Sigmoid colon (tissue), 4 donors: ENCODE data around the gene OSBP.
"Not testable (repeated sequence)": the region's sequence is repeated elsewhere in the genome, so short reads cannot be mapped to it uniquely, and the experiment has no call there.

Experiments
- POLR2AphosphoS5 ChIP-seq, 4 donors: sonication (generic); formaldehyde crosslinking; IDR thresholded peaks; one replicate each; pipeline ENCODE4 v1.6.1; 2017; ENCODE audit warnings: antibody characterized with exemption in 4 of 4
- TF ChIP-seq, protein P1 (sequence below), 4 experiments: fragments of 450-650 bp in 3 of 4; fragments of 200-600 bp in 1 of 4; IDR thresholded peaks; one replicate each; pipeline ENCODE4 v1.5.1; 2016 to 2019; ENCODE audit warnings: antibody characterized with exemption in 4 of 4, mild to moderate bottlenecking in 3 of 4, moderate library complexity in 2 of 4

DNA sequence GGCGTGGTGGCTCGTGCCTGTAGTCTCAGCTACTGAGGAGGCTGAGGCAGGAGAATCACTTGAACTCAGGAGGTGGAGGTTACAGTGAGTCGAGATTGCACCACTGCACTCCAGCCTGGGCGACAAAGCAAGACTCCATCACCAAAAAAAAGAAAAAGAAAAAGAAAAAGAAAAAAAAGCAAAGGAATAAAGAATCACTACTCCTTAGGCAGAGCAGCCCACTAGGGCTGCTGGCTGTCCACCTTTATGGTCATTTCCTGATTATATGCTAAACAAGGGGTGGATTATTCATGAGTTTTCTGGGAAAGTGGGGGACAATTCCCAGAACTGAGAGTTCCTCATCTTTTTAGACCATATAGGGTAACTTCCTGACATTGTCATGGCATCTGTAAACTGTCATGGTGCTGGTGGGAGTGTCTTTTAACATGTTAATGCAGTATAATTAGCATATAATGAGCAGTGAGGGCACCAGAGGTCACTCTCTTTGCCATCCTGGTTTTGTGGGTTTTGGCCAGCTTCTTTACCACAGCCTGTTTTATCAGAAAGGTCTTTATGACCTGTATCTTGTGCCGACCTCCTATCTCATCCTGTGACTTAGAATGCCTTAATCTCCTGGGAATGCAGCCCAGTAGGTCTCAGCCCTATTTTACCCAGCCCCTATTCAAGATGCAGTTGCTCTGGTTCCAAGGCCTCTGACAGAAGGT lies 67.8 kb downstream of the OSBP start:
- TF ChIP-seq, protein P1, sequence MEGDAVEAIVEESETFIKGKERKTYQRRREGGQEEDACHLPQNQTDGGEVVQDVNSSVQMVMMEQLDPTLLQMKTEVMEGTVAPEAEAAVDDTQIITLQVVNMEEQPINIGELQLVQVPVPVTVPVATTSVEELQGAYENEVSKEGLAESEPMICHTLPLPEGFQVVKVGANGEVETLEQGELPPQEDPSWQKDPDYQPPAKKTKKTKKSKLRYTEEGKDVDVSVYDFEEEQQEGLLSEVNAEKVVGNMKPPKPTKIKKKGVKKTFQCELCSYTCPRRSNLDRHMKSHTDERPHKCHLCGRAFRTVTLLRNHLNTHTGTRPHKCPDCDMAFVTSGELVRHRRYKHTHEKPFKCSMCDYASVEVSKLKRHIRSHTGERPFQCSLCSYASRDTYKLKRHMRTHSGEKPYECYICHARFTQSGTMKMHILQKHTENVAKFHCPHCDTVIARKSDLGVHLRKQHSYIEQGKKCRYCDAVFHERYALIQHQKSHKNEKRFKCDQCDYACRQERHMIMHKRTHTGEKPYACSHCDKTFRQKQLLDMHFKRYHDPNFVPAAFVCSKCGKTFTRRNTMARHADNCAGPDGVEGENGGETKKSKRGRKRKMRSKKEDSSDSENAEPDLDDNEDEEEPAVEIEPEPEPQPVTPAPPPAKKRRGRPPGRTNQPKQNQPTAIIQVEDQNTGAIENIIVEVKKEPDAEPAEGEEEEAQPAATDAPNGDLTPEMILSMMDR (IDR thresholded peaks at IDR 0.05), result not testable (repeated sequence)
- not testable (repeated sequence) for TF ChIP-seq POLR2AphosphoS5 (IDR thresholded peaks at IDR 0.05)
